Measurements from ENCODE around the gene MRPL4. TPM values are rescaled to one million over a fixed set of nuclear protein-coding genes. Genes with fewer than 3 reads are reported as not detected.

The MRPL4 gene
- total and polyA plus RNA-seq, 2 of the 13 experiments (the other 11 are each of a cell fraction or from before 2014, with no cell fraction given): 40.6 to 42.5 TPM

DNA sequence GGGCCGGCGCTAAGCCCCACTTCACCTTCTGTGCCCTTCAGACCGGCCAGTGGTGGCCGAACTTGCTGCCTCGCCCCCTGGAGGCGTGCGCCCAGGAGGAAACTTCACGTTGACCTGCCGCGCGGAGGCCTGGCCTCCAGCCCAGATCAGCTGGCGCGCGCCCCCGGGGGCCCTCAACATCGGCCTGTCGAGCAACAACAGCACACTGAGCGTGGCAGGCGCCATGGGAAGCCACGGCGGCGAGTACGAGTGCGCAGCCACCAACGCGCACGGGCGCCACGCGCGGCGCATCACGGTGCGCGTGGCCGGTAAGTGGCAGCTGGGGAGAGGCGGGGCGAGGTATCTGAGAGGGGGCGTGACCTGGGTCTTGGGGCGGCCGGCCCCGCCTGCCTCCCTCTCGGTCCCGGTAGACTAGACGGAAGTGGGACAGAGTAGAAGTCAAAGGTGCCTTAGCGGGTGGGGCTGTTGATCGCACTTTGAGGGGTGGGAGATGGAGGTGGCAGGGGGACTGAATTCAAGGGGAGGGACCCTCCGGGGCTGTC is 43.4 kb downstream of the MRPL4 start:
- ChIA-PET POLR2A (no interaction called here), CTCF (ENCODE audit: low intra/inter-chr PET ratio, low total read pairs) (no interaction called here)
- Histone ChIP-seq H3K9me3 (ENCODE audit: low read length) (no peaks in the 10 kb centered on the region), H3K4me2 (ENCODE audit: low read depth, low read length) (peak overlapping the region; percentile 74), H3K79me2 (ENCODE audit: insufficient read depth, low read length) (no peaks in the 10 kb centered on the region), H3K27ac (ENCODE audit: extremely low read length, insufficient read depth, low read length) (no peak overlapping the region), H2AFZ (ENCODE audit: low read length) (no peak overlapping the region), H3K4me3 (replicated peaks in 1 of 3; ENCODE audit: insufficient read depth in 1 of 3, low read depth in 2 of 3, low read length in 3 of 3) (peak overlapping the region in 2 of 3 experiments; percentile 49 to 61; a peak in 5 of 6 replicates), H3K9ac (ENCODE audit: insufficient read depth, low read depth, low read length) (no peak overlapping the region), H3K27me3 (ENCODE audit: control insufficient read depth in 1 of 2, insufficient read depth in 2 of 2, low read length in 2 of 2) (peaks cover 0 to 18% of the 10 kb centered on the region in 2 experiments; a peak in 3 of 5 replicates), H4K20me1 (ENCODE audit: insufficient read depth, low read length) (no peaks in the 10 kb centered on the region), H3K36me3 (replicated peaks in 1 of 2; ENCODE audit: control insufficient read depth in 1 of 2, insufficient read depth in 2 of 2, low read length in 2 of 2) (no peaks in the 10 kb centered on the region), H3K4me1 (ENCODE audit: insufficient read depth, low read length) (peaks cover 49% of the 10 kb centered on the region)
- BruUV-seq (replicated peaks): no TSS peak
- WGBS (ENCODE audit: low lambda C conversion rate): 55% methylated on average over 28 of the region's 48 CpGs
- DNase-seq (ENCODE audit: low spot score) (no peak), FAIRE-seq (no peak), ATAC-seq (peak; percentile 7; the same call in 2 of the 3 replicates)
- intact Hi-C loops (cut with micrococcal nuclease; ENCODE audit: unreplicated experiment) (no loop called here), in situ Hi-C loops (cut with HindIII; ENCODE audit: extremely low pct_ligation_motif_present, low pct_unique_long_range_greater_than_20kb) (no loop called here)
- TF ChIP-seq ZNF619 (CRISPR knock-in tag; IDR thresholded peaks at IDR 0.05) (no peak), ZNF274 (CRISPR knock-in tag; IDR thresholded peaks at IDR 0.05) (no peak), YEATS4 (CRISPR knock-in tag; IDR thresholded peaks at IDR 0.05; ENCODE audit: borderline replicate concordance) (0 out of 2 replicates have a peak, but pooled peaks have one; percentile 36), ZMYM4 (CRISPR knock-in tag; IDR thresholded peaks at IDR 0.05) (no peak), ZFAT (CRISPR knock-in tag; conservative IDR thresholded peaks at IDR 0.05) (no peak), SIX4 (CRISPR knock-in tag; IDR thresholded peaks at IDR 0.05) (no peak), ZNF496 (CRISPR knock-in tag; IDR thresholded peaks at IDR 0.05; ENCODE audit: insufficient replicate concordance) (no peak), ZKSCAN5 (CRISPR knock-in tag; IDR thresholded peaks at IDR 0.05) (no peak), SUZ12 (IDR thresholded peaks at IDR 0.05; ENCODE audit: low read depth, low read length) (no peak), ZNF816 (CRISPR knock-in tag; IDR thresholded peaks at IDR 0.05; ENCODE audit: borderline replicate concordance) (no peak), SP2 (CRISPR knock-in tag; IDR thresholded peaks at IDR 0.05) (no peak), PTBP1 (IDR thresholded peaks at IDR 0.05; ENCODE audit: low read depth, low read length, poor library complexity, severe bottlenecking) (no peak), ELF1 (CRISPR knock-in tag; IDR thresholded peaks at IDR 0.05) (no peak), NFRKB (IDR thresholded peaks at IDR 0.05) (no peak)
- TF ChIP-seq, protein P1, sequence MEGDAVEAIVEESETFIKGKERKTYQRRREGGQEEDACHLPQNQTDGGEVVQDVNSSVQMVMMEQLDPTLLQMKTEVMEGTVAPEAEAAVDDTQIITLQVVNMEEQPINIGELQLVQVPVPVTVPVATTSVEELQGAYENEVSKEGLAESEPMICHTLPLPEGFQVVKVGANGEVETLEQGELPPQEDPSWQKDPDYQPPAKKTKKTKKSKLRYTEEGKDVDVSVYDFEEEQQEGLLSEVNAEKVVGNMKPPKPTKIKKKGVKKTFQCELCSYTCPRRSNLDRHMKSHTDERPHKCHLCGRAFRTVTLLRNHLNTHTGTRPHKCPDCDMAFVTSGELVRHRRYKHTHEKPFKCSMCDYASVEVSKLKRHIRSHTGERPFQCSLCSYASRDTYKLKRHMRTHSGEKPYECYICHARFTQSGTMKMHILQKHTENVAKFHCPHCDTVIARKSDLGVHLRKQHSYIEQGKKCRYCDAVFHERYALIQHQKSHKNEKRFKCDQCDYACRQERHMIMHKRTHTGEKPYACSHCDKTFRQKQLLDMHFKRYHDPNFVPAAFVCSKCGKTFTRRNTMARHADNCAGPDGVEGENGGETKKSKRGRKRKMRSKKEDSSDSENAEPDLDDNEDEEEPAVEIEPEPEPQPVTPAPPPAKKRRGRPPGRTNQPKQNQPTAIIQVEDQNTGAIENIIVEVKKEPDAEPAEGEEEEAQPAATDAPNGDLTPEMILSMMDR (CRISPR knock-in tag; IDR thresholded peaks at IDR 0.05): peak; percentile 56
- TF ChIP-seq, protein P2, sequence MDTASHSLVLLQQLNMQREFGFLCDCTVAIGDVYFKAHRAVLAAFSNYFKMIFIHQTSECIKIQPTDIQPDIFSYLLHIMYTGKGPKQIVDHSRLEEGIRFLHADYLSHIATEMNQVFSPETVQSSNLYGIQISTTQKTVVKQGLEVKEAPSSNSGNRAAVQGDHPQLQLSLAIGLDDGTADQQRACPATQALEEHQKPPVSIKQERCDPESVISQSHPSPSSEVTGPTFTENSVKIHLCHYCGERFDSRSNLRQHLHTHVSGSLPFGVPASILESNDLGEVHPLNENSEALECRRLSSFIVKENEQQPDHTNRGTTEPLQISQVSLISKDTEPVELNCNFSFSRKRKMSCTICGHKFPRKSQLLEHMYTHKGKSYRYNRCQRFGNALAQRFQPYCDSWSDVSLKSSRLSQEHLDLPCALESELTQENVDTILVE (CRISPR knock-in tag; IDR thresholded peaks at IDR 0.05): no peak
- TF ChIP-seq, protein P3, sequence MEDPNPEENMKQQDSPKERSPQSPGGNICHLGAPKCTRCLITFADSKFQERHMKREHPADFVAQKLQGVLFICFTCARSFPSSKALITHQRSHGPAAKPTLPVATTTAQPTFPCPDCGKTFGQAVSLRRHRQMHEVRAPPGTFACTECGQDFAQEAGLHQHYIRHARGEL (CRISPR knock-in tag; IDR thresholded peaks at IDR 0.05): no peak
- TF ChIP-seq, protein P4, sequence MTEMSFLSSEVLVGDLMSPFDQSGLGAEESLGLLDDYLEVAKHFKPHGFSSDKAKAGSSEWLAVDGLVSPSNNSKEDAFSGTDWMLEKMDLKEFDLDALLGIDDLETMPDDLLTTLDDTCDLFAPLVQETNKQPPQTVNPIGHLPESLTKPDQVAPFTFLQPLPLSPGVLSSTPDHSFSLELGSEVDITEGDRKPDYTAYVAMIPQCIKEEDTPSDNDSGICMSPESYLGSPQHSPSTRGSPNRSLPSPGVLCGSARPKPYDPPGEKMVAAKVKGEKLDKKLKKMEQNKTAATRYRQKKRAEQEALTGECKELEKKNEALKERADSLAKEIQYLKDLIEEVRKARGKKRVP (CRISPR knock-in tag; IDR thresholded peaks at IDR 0.05): no peak
- TF ChIP-seq, protein P5, sequence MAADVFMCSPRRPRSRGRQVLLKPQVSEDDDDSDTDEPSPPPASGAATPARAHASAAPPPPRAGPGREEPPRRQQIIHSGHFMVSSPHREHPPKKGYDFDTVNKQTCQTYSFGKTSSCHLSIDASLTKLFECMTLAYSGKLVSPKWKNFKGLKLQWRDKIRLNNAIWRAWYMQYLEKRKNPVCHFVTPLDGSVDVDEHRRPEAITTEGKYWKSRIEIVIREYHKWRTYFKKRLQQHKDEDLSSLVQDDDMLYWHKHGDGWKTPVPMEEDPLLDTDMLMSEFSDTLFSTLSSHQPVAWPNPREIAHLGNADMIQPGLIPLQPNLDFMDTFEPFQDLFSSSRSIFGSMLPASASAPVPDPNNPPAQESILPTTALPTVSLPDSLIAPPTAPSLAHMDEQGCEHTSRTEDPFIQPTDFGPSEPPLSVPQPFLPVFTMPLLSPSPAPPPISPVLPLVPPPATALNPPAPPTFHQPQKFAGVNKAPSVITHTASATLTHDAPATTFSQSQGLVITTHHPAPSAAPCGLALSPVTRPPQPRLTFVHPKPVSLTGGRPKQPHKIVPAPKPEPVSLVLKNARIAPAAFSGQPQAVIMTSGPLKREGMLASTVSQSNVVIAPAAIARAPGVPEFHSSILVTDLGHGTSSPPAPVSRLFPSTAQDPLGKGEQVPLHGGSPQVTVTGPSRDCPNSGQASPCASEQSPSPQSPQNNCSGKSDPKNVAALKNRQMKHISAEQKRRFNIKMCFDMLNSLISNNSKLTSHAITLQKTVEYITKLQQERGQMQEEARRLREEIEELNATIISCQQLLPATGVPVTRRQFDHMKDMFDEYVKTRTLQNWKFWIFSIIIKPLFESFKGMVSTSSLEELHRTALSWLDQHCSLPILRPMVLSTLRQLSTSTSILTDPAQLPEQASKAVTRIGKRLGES (CRISPR knock-in tag; IDR thresholded peaks at IDR 0.05; ENCODE audit: borderline replicate concordance): no peak

Data from HepG2 (cell line).